ELF-1 (cell line): ENCODE measurements around the gene SLC13A2.
"Not testable (repeated sequence)": the region's sequence is repeated elsewhere in the genome, so short reads cannot be mapped to it uniquely, and the experiment has no call there.

Experiments
- DNase-seq: peaks from one replicate; pipeline ENCODE4 v3.0.0-alpha.2; 2016; ENCODE audit warnings: low read depth, low spot score

Gene SLC13A2, protein sequence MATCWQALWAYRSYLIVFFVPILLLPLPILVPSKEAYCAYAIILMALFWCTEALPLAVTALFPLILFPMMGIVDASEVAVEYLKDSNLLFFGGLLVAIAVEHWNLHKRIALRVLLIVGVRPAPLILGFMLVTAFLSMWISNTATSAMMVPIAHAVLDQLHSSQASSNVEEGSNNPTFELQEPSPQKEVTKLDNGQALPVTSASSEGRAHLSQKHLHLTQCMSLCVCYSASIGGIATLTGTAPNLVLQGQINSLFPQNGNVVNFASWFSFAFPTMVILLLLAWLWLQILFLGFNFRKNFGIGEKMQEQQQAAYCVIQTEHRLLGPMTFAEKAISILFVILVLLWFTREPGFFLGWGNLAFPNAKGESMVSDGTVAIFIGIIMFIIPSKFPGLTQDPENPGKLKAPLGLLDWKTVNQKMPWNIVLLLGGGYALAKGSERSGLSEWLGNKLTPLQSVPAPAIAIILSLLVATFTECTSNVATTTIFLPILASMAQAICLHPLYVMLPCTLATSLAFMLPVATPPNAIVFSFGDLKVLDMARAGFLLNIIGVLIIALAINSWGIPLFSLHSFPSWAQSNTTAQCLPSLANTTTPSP

DNA sequence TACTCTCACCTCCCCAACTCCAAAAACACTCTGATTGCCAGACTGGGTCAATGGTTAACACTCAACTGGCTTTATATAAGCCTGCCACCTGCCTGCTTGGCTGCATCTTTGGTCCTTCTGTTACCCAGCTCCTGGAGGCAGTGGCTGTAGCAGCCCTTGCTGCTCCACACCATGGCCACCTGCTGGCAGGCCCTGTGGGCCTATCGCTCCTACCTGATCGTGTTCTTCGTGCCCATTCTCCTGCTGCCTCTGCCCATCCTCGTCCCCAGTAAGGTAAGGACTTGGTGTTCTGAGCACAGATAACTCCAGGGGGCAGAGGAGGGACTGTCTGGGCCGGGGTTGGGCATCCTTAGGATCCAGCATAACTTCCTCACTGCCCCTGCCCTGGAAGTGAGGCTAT, at the start of gene SLC13A2:
Gene SLC13A2 (plus strand): TSS at position 103 of the 400 bp plus-strand sequence. CDS start 69 bp downstream, at position 172.
- DNase-seq, result no peak

GRCh38 chr17:28425206-28425605, 48.2 kb upstream of the SLC13A2 start:
- no peak for DNase-seq

- DNase-seq, result peak; percentile 56
Measured at GRCh38 chr17:28426081-28426519, 47.3 kb upstream of the SLC13A2 start.

DNA sequence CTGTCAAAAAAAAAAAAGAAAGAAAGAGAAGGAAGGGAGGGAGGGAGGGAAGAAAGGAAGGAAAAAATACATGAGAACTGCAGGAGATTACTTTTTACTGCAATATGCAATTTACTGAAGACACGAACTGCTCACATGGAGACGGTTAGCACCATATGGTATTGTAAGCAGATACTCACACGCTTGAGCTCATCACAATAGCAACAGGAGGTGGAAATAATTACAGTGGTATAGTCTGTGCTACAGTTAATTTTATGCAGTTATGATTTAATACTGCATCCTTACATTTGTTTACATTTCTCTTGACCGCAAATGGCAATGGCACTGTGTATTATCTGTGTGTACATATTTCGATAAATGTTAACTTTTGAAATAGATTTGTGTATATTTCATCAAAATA, 46.1 kb upstream of the SLC13A2 start:
- DNase-seq, result no peak

GRCh38 chr17:28427982-28428381, 45.5 kb upstream of the SLC13A2 start:
- DNase-seq, result not testable (repeated sequence)

GRCh38 chr17:28433721-28434120, 39.7 kb upstream of the SLC13A2 start:
- no peak for DNase-seq

- not testable (repeated sequence) for DNase-seq
Measured at GRCh38 chr17:28434326-28434725, 39.1 kb upstream of the SLC13A2 start.

DNA sequence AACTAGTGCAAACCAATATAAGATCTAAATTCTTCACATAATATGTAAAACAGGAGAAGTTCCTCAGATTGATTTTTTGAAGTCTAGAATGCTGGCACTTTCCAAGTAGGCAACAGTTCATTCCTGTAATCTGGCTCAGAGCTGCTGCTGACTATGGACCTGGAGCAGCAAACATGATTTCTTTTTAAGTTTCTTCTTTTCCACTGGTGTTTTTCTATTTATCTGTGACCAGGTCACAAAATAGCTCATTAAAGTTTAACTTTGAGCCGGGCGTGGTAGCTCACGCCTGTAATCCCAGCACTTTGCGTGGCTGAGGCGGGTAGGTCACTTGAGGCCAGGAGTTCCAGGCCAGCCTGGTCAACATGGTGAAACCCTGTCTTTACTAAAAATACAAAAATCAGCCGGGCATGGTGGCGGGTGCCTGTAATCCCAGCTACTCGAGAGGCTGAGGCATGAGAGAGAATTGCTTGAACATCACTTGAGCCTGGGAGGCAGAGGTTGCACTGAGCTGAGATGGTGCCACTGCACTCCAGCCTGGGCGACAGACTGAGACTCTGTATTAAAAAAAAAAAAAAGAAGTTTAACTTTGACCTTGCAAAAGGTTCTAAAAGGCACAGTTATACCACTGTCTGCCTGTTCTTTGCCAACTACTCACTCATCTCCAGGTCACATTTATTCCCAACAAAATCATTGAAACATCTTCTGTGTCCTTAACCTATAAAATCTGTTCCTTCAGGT, 29.4 kb upstream of the SLC13A2 start:
- DNase-seq, result no peak

GRCh38 chr17:28446716-28447395, 26.6 kb upstream of the SLC13A2 start:
- no peak for DNase-seq

GRCh38 chr17:28447396-28447760, 26.1 kb upstream of the SLC13A2 start:
- no peak for DNase-seq

DNA sequence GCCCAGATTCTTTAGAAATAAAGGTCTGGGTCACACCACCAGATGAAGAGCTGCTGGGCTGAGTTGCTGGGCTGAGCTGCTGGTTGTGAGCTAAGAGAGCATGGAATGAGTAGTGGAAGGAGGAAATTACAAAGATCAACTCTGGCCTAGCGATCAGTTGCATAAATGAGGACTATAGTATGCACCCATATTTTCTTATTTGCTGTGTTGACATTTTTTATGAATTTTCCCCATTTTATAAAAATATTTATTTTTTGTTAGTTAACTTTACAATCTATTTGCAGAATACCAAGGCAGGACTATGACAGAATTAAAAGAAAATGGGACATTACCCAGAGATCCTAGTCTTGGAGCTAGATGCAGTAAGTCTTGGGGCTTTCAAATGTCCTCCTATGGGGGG, 23.6 kb upstream of the SLC13A2 start:
- no peak for DNase-seq

GRCh38 chr17:28457890-28458289, 15.6 kb upstream of the SLC13A2 start:
- DNase-seq, result no peak

- not testable (repeated sequence) for DNase-seq
Measured at GRCh38 chr17:28458881-28459280, 14.6 kb upstream of the SLC13A2 start.

DNA sequence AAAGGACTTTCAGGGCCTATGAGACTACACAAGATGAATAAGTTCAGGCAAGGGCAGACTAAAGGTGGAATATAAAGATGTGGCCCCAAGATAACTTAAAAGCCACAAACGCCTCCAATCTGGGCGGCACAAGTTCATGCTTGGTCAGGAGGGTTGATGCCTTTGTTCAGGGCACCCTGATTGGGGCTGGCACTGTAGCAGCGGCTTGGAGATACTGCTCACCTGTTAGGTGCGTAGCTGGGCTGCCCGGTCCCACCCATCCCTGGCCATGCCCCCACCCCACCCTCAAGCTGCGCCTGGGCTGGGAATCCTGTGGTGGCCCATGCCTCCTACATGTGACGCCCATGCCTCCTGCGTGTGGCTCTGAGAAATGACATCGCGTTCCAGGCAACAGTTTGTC, 12.5 kb upstream of the SLC13A2 start:
- no peak for DNase-seq

DNA sequence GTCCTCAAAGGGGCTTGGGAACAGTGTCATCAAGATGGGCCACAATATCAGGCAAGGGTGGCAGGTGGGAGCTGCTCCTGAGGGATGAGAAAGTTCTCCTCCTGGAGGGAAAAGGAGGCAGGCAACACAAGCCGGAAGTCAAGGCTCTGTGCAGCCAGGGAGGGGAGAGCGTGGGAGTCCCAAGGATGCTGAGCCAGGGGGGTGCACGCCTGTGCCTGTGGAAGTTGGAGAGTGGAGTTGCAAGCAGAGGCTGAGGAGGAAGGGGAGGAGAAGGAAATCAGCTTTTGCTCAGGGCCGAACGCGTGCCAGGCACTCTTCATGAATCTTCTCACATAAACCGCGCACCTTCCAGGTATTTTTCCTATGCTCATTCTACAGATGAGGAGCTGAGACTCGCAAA, 7.4 kb upstream of the SLC13A2 start:
- DNase-seq, result no peak

DNA sequence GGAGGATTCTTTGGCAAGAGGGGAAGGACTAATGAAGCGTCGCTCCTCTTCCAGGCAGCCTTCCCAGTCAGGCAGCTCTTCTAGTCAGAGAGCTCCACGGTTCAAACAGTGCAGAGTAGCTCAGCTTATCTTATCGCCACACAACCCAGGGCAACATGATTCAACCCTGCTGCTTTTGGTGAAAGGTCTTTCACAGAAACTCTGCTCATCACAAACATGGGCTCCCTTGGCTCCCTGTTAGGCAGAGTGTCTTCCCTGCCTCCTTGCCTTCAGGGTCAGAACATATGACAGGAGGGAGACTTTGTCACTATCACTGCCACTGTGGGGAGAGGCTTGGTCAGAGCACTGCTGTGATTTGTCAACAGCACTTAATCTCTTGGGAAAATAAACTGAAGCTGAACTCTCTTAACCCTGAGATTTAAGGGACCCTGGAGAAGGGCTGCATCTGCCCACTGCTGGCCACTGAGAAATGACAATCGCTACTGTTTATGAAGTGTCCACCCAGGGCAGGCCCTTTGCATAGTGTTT, 6.9 kb upstream of the SLC13A2 start:
- peak; percentile 20 for DNase-seq

DNA sequence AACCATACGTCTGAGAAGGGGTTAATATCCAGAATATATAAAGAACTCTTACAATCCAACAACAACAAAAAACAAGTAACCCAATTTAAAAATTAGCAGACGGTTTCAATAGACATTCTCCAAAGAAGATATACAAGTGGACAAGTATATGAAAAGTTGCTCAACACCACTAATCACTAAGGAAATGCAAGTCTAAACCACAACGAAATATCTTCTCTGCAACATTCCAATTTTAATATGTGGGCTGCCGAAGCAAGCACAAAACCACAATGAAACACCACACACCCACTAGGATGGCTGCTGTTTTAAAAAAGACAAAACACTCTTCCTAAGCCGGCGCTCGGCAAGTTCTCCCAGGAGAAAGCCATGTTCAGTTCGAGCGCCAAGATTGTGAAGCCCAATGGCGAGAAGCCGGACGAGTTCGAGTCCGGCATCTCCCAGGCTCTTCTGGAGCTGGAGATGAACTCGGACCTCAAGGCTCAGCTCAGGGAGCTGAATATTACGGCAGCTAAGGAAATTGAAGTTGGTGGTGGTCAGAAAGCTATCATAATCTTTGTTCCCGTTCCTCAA, 5.9 kb upstream of the SLC13A2 start:
- no peak for DNase-seq

GRCh38 chr17:28468033-28468735, 5.3 kb upstream of the SLC13A2 start:
- DNase-seq, result not testable (repeated sequence)

DNA sequence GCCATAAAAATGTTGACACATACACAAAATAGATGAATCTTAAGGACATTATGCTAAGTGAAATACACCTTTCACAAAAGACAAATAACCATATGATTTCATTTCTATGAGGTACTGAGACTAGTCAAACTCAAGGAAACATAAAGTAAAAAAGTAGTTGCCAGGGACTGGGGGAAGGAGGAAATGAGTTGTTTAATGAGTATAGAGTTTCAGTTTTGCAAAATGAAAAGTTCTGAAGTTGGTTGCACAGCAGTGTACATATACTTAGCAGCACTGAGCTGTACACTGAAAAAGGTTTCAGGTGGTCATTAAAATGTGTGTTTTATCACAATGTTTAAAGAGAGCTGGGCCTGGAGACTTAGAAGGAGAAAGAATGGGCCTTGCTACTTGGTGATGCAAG, 4.7 kb upstream of the SLC13A2 start:
- no peak for DNase-seq

DNA sequence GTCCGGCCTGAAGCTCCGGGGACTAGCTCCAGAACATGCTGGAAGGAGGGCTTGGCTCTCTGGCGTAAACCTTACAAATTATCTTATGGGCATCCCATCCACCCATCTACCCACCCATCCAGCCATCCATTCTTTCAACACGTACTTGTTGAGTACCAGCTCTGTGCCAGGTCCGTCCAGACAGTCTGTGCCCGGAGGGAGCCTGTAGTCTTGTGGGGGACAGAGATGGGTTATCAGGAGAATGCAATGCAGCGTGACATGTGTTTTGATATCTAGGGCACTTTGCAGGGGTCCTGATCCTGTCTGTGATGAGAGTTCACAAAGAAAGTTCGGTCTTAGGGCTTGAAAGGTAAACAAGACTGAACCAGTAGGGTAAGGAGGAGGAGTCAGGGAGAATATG, 4.1 kb upstream of the SLC13A2 start:
- no peak for DNase-seq
